K562 (cell line): Measurements from ENCODE around the gene BRD7. TPM values are rescaled to one million over a fixed set of nuclear protein-coding genes. Genes with fewer than 3 reads are reported as not detected.

Source experiments
- ATAC-seq: fragments of 200-7000 bp; cut with Tn5 transposase; 3 replicates; pipeline ENCODE4 v1.9.1; 2020; ENCODE audit warnings: moderate library complexity
- BruUV-seq: library from RNA; stranded (reverse); fragments of 400-500 nt; replicated peaks from 2 replicates; lab custom pipeline; 2021; lab: Mats Ljungman, UMichigan
- CTCF ChIA-PET: fragments of 300-600 bp; formaldehyde crosslinking; extraction: SDS; loops from one replicate; lab custom pipeline; 2021; ENCODE audit warnings: low intra/inter-chr PET ratio; lab: Yijun Ruan, JAX
- POLR2A ChIA-PET: fragments of 300-600, 350-650 bp; sonication (Branson Sonifier 250); formaldehyde crosslinking; extraction: SDS; loops from one replicate; lab custom pipeline; 2021; ENCODE audit warnings: antibody characterized with exemption, inconsistent platforms; lab: Yijun Ruan, JAX
- DNase-seq, 4 experiments: peaks; one replicate each; pipeline versions ENCODE4 v3.0.0 to v3.0.0-alpha.2; 2011 to 2018; ENCODE audit warnings: low spot score in 3 of 4, mixed read lengths in 3 of 4; ENCODE audit errors: extremely low read depth in 1 of 4
- FAIRE-seq: peaks from 2 replicates; lab custom pipeline; 2011; peaks lifted over from hg19 to GRCh38; lab: Jason Lieb, UNC
- H2AFZ ChIP-seq: 2 replicates; pipeline ENCODE4 v1.6.0; 2011; ENCODE audit warnings: low read depth, low read length, control low read depth, inconsistent platforms
- H3K27ac ChIP-seq: fragments of 200-600 bp; 3 replicates; pipeline ENCODE4 v1.8.0; 2011; ENCODE audit warnings: low read depth, mild to moderate bottlenecking, control low read depth, inconsistent platforms, low read length, moderate library complexity, mixed read lengths; ENCODE audit errors: extremely low read depth
- H3K27me3 ChIP-seq, 2 experiments: fragments of 300-600 bp in 1 of 2; 2 replicates in 1 of 2; 3 replicates in 1 of 2; pipeline versions ENCODE4 v1.6.0 to v1.8.0; 2011; ENCODE audit warnings: inconsistent platforms in 2 of 2, low read length in 2 of 2, mild to moderate bottlenecking in 1 of 2, mixed read lengths in 1 of 2, moderate library complexity in 1 of 2; ENCODE audit not compliant: control insufficient read depth in 2 of 2, insufficient read depth in 2 of 2
- H3K36me3 ChIP-seq: fragments of 300-600 bp; 3 replicates; pipeline ENCODE4 v1.8.0; 2011; ENCODE audit warnings: mild to moderate bottlenecking, low read length, inconsistent platforms; ENCODE audit not compliant: control insufficient read depth, insufficient read depth
- H3K4me1 ChIP-seq, 2 experiments: fragments of 200-600 bp in 1 of 2; replicated peaks in 1 of 2; 2 replicates in 1 of 2; 3 replicates in 1 of 2; pipeline versions ENCODE4 v1.5.1 to v1.8.0; 2011; ENCODE audit warnings: inconsistent platforms in 2 of 2, low read length in 2 of 2, mild to moderate bottlenecking in 1 of 2, mixed read lengths in 1 of 2, moderate library complexity in 1 of 2; ENCODE audit not compliant: control insufficient read depth in 2 of 2, insufficient read depth in 2 of 2
- H3K4me2 ChIP-seq: 2 replicates; pipeline ENCODE4 v1.6.1; 2011; ENCODE audit warnings: low read length, control low read depth, inconsistent platforms, mixed read lengths; ENCODE audit not compliant: insufficient read depth
- H3K4me3 ChIP-seq: fragments of 200-600 bp; sonication (generic), shearing (Covaris generic); 2 replicates; pipeline ENCODE4 v1.5.1; 2016; ENCODE audit warnings: control low read depth, inconsistent platforms
- H3K79me2 ChIP-seq: fragments of 200-600 bp; 3 replicates; pipeline ENCODE4 v1.8.0; 2011; ENCODE audit warnings: low read length, inconsistent platforms; ENCODE audit not compliant: control insufficient read depth, insufficient read depth
- H3K9ac ChIP-seq, 2 experiments: 2 replicates each; pipeline versions ENCODE4 v1.6.0 to v1.6.1; 2011; ENCODE audit warnings: low read depth in 2 of 2, low read length in 2 of 2, control low read depth in 1 of 2, inconsistent platforms in 1 of 2, mild to moderate bottlenecking in 1 of 2, mixed read lengths in 1 of 2; ENCODE audit not compliant: insufficient read depth in 1 of 2
- H3K9me1 ChIP-seq: one replicate; pipeline ENCODE4 v1.6.0; 2011; ENCODE audit warnings: inconsistent platforms, mild to moderate bottlenecking, low read length, moderate library complexity; ENCODE audit not compliant: control insufficient read depth, insufficient read depth
- H3K9me3 ChIP-seq: replicated peaks from 2 replicates; pipeline ENCODE4 v1.5.1; 2011; ENCODE audit warnings: low read depth, low read length, inconsistent platforms; ENCODE audit not compliant: control insufficient read depth, insufficient read depth
- H4K20me1 ChIP-seq: replicated peaks from 2 replicates; pipeline ENCODE4 v1.6.1; 2011; ENCODE audit warnings: low read length, inconsistent platforms, mixed read lengths; ENCODE audit not compliant: control insufficient read depth, insufficient read depth
- CBFA2T3 ChIP-seq: fragments of 450-650 bp; IDR thresholded peaks from 2 replicates; pipeline ENCODE4 v1.6.1; 2017
- CBX1 ChIP-seq: sonication (generic); IDR thresholded peaks from 2 replicates; pipeline ENCODE4 v1.6.1; 2016; ENCODE audit warnings: antibody characterized with exemption, low read depth, mild to moderate bottlenecking
- DIDO1 ChIP-seq: fragments of 450-650 bp; IDR thresholded peaks from 2 replicates; pipeline ENCODE4 v1.6.1; 2016; ENCODE audit warnings: low read depth, missing biosample characterization, missing genetic modification characterization
- ETV6 ChIP-seq, 3 experiments: fragments of 150-350 bp in 1 of 3; sonication (generic) in 1 of 3; formaldehyde crosslinking in 1 of 3; IDR thresholded peaks; 2 replicates each; pipeline versions ENCODE4 v1.6.1 to v1.8.0; 2014 to 2022; ENCODE audit warnings: borderline replicate concordance in 2 of 3, low read depth in 2 of 3, antibody characterized with exemption in 1 of 3, low read length in 1 of 3, mild to moderate bottlenecking in 1 of 3, missing genetic modification reagents in 1 of 3
- NFXL1 ChIP-seq: fragments of 450-650 bp; formaldehyde crosslinking; IDR thresholded peaks from 2 replicates; pipeline ENCODE4 v1.4.0; 2021; ENCODE audit warnings: mild to moderate bottlenecking
- NKRF ChIP-seq: fragments of 450-650 bp; IDR thresholded peaks from 2 replicates; pipeline ENCODE4 v1.6.1; 2016; ENCODE audit warnings: borderline replicate concordance
- RBM25 ChIP-seq: fragments of 200-400 bp; formaldehyde crosslinking; IDR thresholded peaks from 2 replicates; pipeline ENCODE4 v1.6.1; 2018; ENCODE audit warnings: low read length, low read depth, moderate library complexity; ENCODE audit not compliant: severe bottlenecking
- TCF7L2 ChIP-seq: fragments of 150-350 bp; IDR thresholded peaks from 2 replicates; pipeline ENCODE4 v1.6.1; 2016; ENCODE audit warnings: low read depth, mild to moderate bottlenecking, low read length, moderate library complexity
- ZNF175 ChIP-seq: fragments of 200-800 bp; sonication (Bioruptor generic); IDR thresholded peaks from 2 replicates; pipeline ENCODE4 v1.6.1; 2016; ENCODE audit warnings: low read depth, mild to moderate bottlenecking, missing genetic modification characterization, missing compliant biosample characterization
- WGBS: fragments of 100-300 bp; shearing (Covaris generic); methylation state at CpG from one replicate; pipeline ENCODE4 v1.1.6; 2016; ENCODE audit warnings: low coverage, mixed read lengths; ENCODE audit not compliant: insufficient coverage; ENCODE audit errors: missing lambda C conversion rate; 5-methylcytosine and 5-hydroxymethylcytosine counted together
- in situ Hi-C: fragments of 300-500 bp; cut with MboI; formaldehyde crosslinking; loops from 4 replicates; pipeline ENCODE4 v1.15.0; 2018; ENCODE audit warnings: inconsistent platforms, mixed read lengths
- intact Hi-C: fragments of 100-400 bp; cut with micrococcal nuclease; formaldehyde crosslinking; loops from 2 replicates; pipeline ENCODE4 v1.14.2; 2022
- polyA plus RNA-seq, 8 experiments: library from polyadenylated mRNA; depleted of rRNA in 4 of 8; stranded (reverse) in 5 of 8; unstranded in 3 of 8; fragments of >200 nt; fragmentation: Nextera tagmentation in 2 of 8; fragmentation: Illumina TruSeq in 1 of 8; extraction: Ambion mirVana in 2 of 8; extraction: Trizol in 1 of 8; gene quantifications; 2 replicates each; pipeline versions ENCODE4 v1.2.1 to v1.2.3, GENCODE V29; 2011 to 2014; ENCODE audit warnings: inconsistent platforms in 1 of 8, missing spikeins in 1 of 8
- total RNA-seq, 7 experiments: library from RNA; depleted of rRNA in 6 of 7; stranded (reverse); fragments of >200 nt in 6 of 7; fragmentation: Illumina TruSeq in 2 of 7; extraction: Trizol in 2 of 7; gene quantifications; 2 replicates each; pipeline versions ENCODE4 v1.2.1 to v1.2.3, GENCODE V29; 2011 to 2021; ENCODE audit warnings: low replicate concordance in 1 of 7

The BRD7 gene
- total and polyA plus RNA-seq, 9 of the 15 experiments (the other 6 are each of a cell fraction or from before 2014, with no cell fraction given): 20.6 to 101 (median 68.7) TPM

- no peak for FAIRE-seq
Observed at GRCh38 chr16:50306287-50306686, 62.5 kb downstream of the BRD7 start.

More at GRCh38 chr16:50306287-50306686, 62.5 kb downstream of the BRD7 start:
- H3K27ac ChIP-seq: no peak overlapping the region
- intact Hi-C loops: no loop called here
- peaks cover 93% of the 10 kb centered on the region; the same call in 2 of the 3 replicates for H3K36me3 ChIP-seq
- no peak overlapping the region for H3K4me3 ChIP-seq
- peaks cover 0 to 43% of the 10 kb centered on the region in 2 experiments; a peak in 2 of 5 replicates for H3K4me1 ChIP-seq
- ChIA-PET POLR2A (interaction anchor here (0.5 to 1.3 kb wide), 3 partner anchors 9 to 107 kb away, joined by 3 to 4 read pairs (median 4); no protein-coding TSS in a partner anchor), CTCF (no interaction called here)
- in situ Hi-C loops: no loop called here
- no peaks in the 10 kb centered on the region for H3K27me3 ChIP-seq
- no peak overlapping the region for H3K9ac ChIP-seq
- 84% methylated on average over 5 of the region's 9 CpGs for WGBS
- ATAC-seq (no peak), DNase-seq (no peak)
- H4K20me1 ChIP-seq: no peaks in the 10 kb centered on the region
- H3K4me2 ChIP-seq: no peak overlapping the region
- no peaks in the 10 kb centered on the region for H3K9me3 ChIP-seq
- no TSS peak for BruUV-seq
- peaks cover 2% of the 10 kb centered on the region for H3K9me1 ChIP-seq
- no peaks in the 10 kb centered on the region for H3K79me2 ChIP-seq
- no peak for TF ChIP-seq CBFA2T3
- TF ChIP-seq ETV6 (IDR thresholded peaks at IDR 0.05; ENCODE audit: borderline replicate concordance in 1 of 2, low read depth in 2 of 2, low read length in 1 of 2): no peak
- no peak for TF ChIP-seq ETV6 (CRISPR knock-in tag; IDR thresholded peaks at IDR 0.05; ENCODE audit: borderline replicate concordance)
- no peak for TF ChIP-seq CBX1
- no peak for TF ChIP-seq ZNF175 (CRISPR knock-in tag)
- no peak for TF ChIP-seq RBM25
- TF ChIP-seq DIDO1 (tag): no peak
- no peak for TF ChIP-seq NFXL1
- no peak for TF ChIP-seq TCF7L2
- TF ChIP-seq NKRF: no peak
- H2AFZ ChIP-seq: no peak overlapping the region
